CD4-positive, alpha-beta T cell (primary cell): ENCODE results near the gene TTLL12. TPM values are rescaled to one million over a fixed set of nuclear protein-coding genes. Genes with fewer than 3 reads are reported as not detected.
A peak's percentile ranks its signal among the peaks of the same experiment; 100 is the strongest.
"Not testable (repeated sequence)": the region's sequence is repeated elsewhere in the genome, so short reads cannot be mapped to it uniquely, and the experiment has no call there.

Source experiments
- ATAC-seq: fragments of 200-7000 bp; cut with Tn5 transposase; one replicate; pipeline ENCODE4 v1.10.0; 2022; ENCODE audit warnings: mild to moderate bottlenecking; ENCODE audit not compliant: poor library complexity
- CTCF ChIA-PET: fragments of 350-600 bp; sonication (Branson Sonifier 250); formaldehyde crosslinking; loops from one replicate; lab custom pipeline; 2021; ENCODE audit warnings: antibody characterized with exemption, inconsistent platforms; lab: Charles Lee
- POLR2A ChIA-PET: fragments of 350-600 bp; sonication (Branson Sonifier 250); formaldehyde crosslinking; loops from one replicate; lab custom pipeline; 2021; ENCODE audit warnings: antibody characterized with exemption, inconsistent platforms; lab: Charles Lee
- DNase-seq, 14 experiments: peaks; one replicate each; pipeline ENCODE4 v3.0.0-alpha.2; 2013 to 2020; ENCODE audit warnings: mixed read lengths in 2 of 14
- H3K27ac ChIP-seq, 2 donors: one replicate each; pipeline versions ENCODE4 v1.5.1 to v1.7.0; 2013; ENCODE audit warnings: low read length in 2 of 2, low read depth in 1 of 2, mild to moderate bottlenecking in 1 of 2
- H3K27me3 ChIP-seq, 2 experiments: 1 replicate in 1 of 2; 2 replicates in 1 of 2; pipeline versions ENCODE4 v1.6.1 to v1.7.0; 2013; ENCODE audit warnings: low read length in 2 of 2, control low read depth in 1 of 2, mild to moderate bottlenecking in 1 of 2, moderate library complexity in 1 of 2; ENCODE audit not compliant: insufficient read depth in 2 of 2, control insufficient read depth in 1 of 2
- H3K36me3 ChIP-seq: one replicate; pipeline ENCODE4 v1.6.1; 2013; ENCODE audit warnings: low read length, control low read depth; ENCODE audit not compliant: insufficient read depth
- H3K4me1 ChIP-seq: one replicate; pipeline ENCODE4 v1.6.1; 2013; ENCODE audit warnings: low read length, control low read depth; ENCODE audit not compliant: insufficient read depth
- H3K4me3 ChIP-seq: one replicate; pipeline ENCODE4 v1.5.1; 2013; ENCODE audit warnings: mild to moderate bottlenecking, low read length, moderate library complexity
- H3K9me3 ChIP-seq, 2 experiments: 1 replicate in 1 of 2; 2 replicates in 1 of 2; pipeline versions ENCODE4 v1.6.1 to v1.7.0; 2013; ENCODE audit warnings: low read length in 2 of 2, mild to moderate bottlenecking in 2 of 2, control low read depth in 1 of 2, moderate library complexity in 1 of 2; ENCODE audit not compliant: control insufficient read depth in 1 of 2, insufficient read depth in 1 of 2
- H3K27ac Mint-ChIP-seq: one replicate; pipeline ENCODE4 v1.8.0; 2020; ENCODE audit warnings: mixed read lengths
- H3K27me3 Mint-ChIP-seq: one replicate; pipeline ENCODE4 v1.8.0; 2021; ENCODE audit warnings: mixed read lengths
- H3K36me3 Mint-ChIP-seq: one replicate; pipeline ENCODE4 v1.8.0; 2021; ENCODE audit warnings: low read depth, mixed read lengths
- H3K4me1 Mint-ChIP-seq: one replicate; pipeline ENCODE4 v1.8.0; 2021; ENCODE audit warnings: low read depth, mixed read lengths
- H3K4me3 Mint-ChIP-seq: one replicate; pipeline ENCODE4 v1.8.0; 2020; ENCODE audit warnings: mild to moderate bottlenecking, mixed read lengths
- H3K9me3 Mint-ChIP-seq: one replicate; pipeline ENCODE4 v1.8.0; 2020; ENCODE audit warnings: mixed read lengths
- intact Hi-C, 2 experiments: fragments of 100-400 bp; cut with DNase I in 1 of 2; cut with micrococcal nuclease in 1 of 2; formaldehyde crosslinking; loops; one replicate each; pipeline versions ENCODE4 v1.15.1 to v1.9.0; 2023 to 2025; cut with DNase I, micrococcal nuclease
- total RNA-seq, 174 experiments: library from RNA in 2 of 174; stranded (reverse) in 2 of 174; gene quantifications; one replicate each; pipeline ENCODE4 v1.2.3 and lab custom pipeline; 2021 to 2026
- TF ChIP-seq, protein P1 (sequence below): fragments of 200-600 bp; IDR thresholded peaks from one replicate; pipeline ENCODE4 v1.8.0; 2022; ENCODE audit warnings: antibody characterized with exemption, mild to moderate bottlenecking

Gene TTLL12
- total RNA-seq, 2 experiments from 2014 or later: 5.0 to 6.6 TPM

- Histone ChIP-seq H3K4me3 (peak overlapping the region; percentile 74), H3K9me3 (no peaks in the 10 kb centered on the region), H3K36me3 (peaks cover 2% of the 10 kb centered on the region), H3K4me1 (peaks cover 42% of the 10 kb centered on the region), H3K27ac (peak overlapping the region; percentile 9 to 41), H3K27me3 (no peaks in the 10 kb centered on the region)
- CTCF ChIA-PET: no interaction called here
- no peaks in the 10 kb centered on the region for H3K9me3 Mint-ChIP-seq
- peaks cover 35% of the 10 kb centered on the region for H3K4me1 Mint-ChIP-seq
- DNase-seq (no peak), ATAC-seq (no peak)
- intact Hi-C loops: loop anchor here (2.0 to 5.0 kb wide), 3 partner anchors 37 to 1347 kb away; partner anchors contain the start of genes RTL6 (in 1 of the 2), TTLL1 (in 1 of the 2) and TTLL12 (in 1 of the 2)
- H3K27me3 Mint-ChIP-seq: no peaks in the 10 kb centered on the region
- peak overlapping the region; percentile 87 for H3K27ac Mint-ChIP-seq
- H3K4me3 Mint-ChIP-seq: peak overlapping the region; percentile 97
- TF ChIP-seq, protein P1, sequence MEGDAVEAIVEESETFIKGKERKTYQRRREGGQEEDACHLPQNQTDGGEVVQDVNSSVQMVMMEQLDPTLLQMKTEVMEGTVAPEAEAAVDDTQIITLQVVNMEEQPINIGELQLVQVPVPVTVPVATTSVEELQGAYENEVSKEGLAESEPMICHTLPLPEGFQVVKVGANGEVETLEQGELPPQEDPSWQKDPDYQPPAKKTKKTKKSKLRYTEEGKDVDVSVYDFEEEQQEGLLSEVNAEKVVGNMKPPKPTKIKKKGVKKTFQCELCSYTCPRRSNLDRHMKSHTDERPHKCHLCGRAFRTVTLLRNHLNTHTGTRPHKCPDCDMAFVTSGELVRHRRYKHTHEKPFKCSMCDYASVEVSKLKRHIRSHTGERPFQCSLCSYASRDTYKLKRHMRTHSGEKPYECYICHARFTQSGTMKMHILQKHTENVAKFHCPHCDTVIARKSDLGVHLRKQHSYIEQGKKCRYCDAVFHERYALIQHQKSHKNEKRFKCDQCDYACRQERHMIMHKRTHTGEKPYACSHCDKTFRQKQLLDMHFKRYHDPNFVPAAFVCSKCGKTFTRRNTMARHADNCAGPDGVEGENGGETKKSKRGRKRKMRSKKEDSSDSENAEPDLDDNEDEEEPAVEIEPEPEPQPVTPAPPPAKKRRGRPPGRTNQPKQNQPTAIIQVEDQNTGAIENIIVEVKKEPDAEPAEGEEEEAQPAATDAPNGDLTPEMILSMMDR: no peak
- POLR2A ChIA-PET: interaction anchor here (0.9 to 2.0 kb wide), 2 partner anchors 8 to 37 kb away, joined by 3 to 10 read pairs; no protein-coding TSS in a partner anchor
- H3K36me3 Mint-ChIP-seq: peaks cover 4% of the 10 kb centered on the region
Measured at GRCh38 chr22:43150731-43151206, 36.2 kb downstream of the TTLL12 start.

GRCh38 chr22:43148581-43148980, 38.4 kb downstream of the TTLL12 start:
- Mint-ChIP-seq H3K36me3 (peaks cover 4% of the 10 kb centered on the region), H3K27ac (peak overlapping the region; percentile 69), H3K9me3 (no peaks in the 10 kb centered on the region), H3K27me3 (no peaks in the 10 kb centered on the region), H3K4me3 (peak overlapping the region; percentile 60), H3K4me1 (peaks cover 35% of the 10 kb centered on the region)
- DNase-seq (peak in 1 of 14 experiments; percentile 23), ATAC-seq (no peak)
- ChIA-PET CTCF (no interaction called here), POLR2A (interaction anchor here (1.0 kb wide), 1 partner anchor 39 kb away, joined by 5 read pairs; no protein-coding TSS in a partner anchor)
- no peaks in the 10 kb centered on the region for H3K27me3 ChIP-seq
- peaks cover 0 to 3% of the 10 kb centered on the region in 2 experiments for H3K9me3 ChIP-seq
- H3K4me1 ChIP-seq: peaks cover 31% of the 10 kb centered on the region
- no peaks in the 10 kb centered on the region for H3K36me3 ChIP-seq
- TF ChIP-seq, protein P1: no peak
- intact Hi-C loops: loop anchor here in 1 of 2 experiments (10.0 kb wide), 1 partner anchor 134 kb away; the partner anchor contains the start of gene PACSIN2
- H3K4me3 ChIP-seq: no peak overlapping the region
- no peak overlapping the region for H3K27ac ChIP-seq

GRCh38 chr22:43147821-43148220, 39.1 kb downstream of the TTLL12 start:
- H3K9me3 Mint-ChIP-seq: no peaks in the 10 kb centered on the region
- intact Hi-C loops: loop anchor here in 1 of 2 experiments (10.0 kb wide), 1 partner anchor 133 kb away; the partner anchor contains the start of gene PACSIN2
- DNase-seq: peak in 1 of 14 experiments; percentile 30
- Histone ChIP-seq H3K27me3 (no peaks in the 10 kb centered on the region), H3K27ac (no peak overlapping the region), H3K4me3 (no peak overlapping the region), H3K9me3 (peaks cover 0 to 4% of the 10 kb centered on the region in 2 experiments), H3K4me1 (peaks cover 31% of the 10 kb centered on the region), H3K36me3 (no peaks in the 10 kb centered on the region)
- H3K36me3 Mint-ChIP-seq: peaks cover 4% of the 10 kb centered on the region
- ChIA-PET POLR2A (no interaction called here), CTCF (no interaction called here)
- peaks cover 35% of the 10 kb centered on the region for H3K4me1 Mint-ChIP-seq
- peak overlapping the region; percentile 75 for H3K27ac Mint-ChIP-seq
- H3K4me3 Mint-ChIP-seq: peak overlapping the region; percentile 79
- TF ChIP-seq, protein P1: no peak
- no peak for ATAC-seq
- no peaks in the 10 kb centered on the region for H3K27me3 Mint-ChIP-seq

- H3K27ac ChIP-seq, CTCF ChIA-PET, H3K9me3 ChIP-seq, H3K4me3 ChIP-seq, H3K27me3 ChIP-seq, H3K36me3 ChIP-seq, H3K9me3 Mint-ChIP-seq, H3K36me3 Mint-ChIP-seq, ATAC-seq, H3K27me3 Mint-ChIP-seq: not testable (repeated sequence)
- peaks cover 38% of the 10 kb centered on the region for H3K4me1 ChIP-seq
- intact Hi-C loops: loop anchor here in 1 of 2 experiments (10.0 kb wide), 1 partner anchor 132 kb away; the partner anchor contains the start of gene PACSIN2
- Mint-ChIP-seq H3K27ac (peak overlapping the region; percentile 75), H3K4me3 (peak overlapping the region; percentile 20), H3K4me1 (peaks cover 35% of the 10 kb centered on the region)
- DNase-seq: peak in 2 of 14 experiments; percentile 33 to 45
- POLR2A ChIA-PET: interaction anchor here (0.6 to 4.7 kb wide), 2 partner anchors 12 to 41 kb away, joined by 3 to 28 read pairs; partner anchors contain the start of gene TTLL12
Measured at GRCh38 chr22:43146332-43146731, 40.6 kb downstream of the TTLL12 start.

DNA sequence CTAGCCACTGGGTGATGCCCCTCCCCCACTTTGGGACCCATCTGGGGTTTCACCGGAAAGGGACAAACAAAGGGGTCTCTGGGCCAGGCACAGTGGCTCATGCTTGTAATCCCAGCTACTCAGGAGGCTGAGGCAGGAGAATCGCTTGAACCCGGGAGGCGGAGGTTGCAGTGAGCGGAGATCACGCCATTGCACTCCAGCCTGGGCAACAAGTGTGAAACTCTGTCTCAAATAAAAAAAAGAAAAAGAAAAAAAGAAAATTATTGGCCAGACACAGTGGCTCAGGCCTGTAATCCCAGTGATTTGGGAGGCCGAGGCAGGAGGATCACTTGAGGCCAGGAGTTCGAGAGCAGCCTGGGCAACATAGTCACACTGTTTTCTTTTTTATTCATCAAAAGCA, 41.6 kb downstream of the TTLL12 start:
- H3K27ac Mint-ChIP-seq, H3K9me3 ChIP-seq, H3K27ac ChIP-seq, H3K36me3 ChIP-seq, DNase-seq, H3K36me3 Mint-ChIP-seq, H3K4me3 Mint-ChIP-seq, H3K4me3 ChIP-seq, H3K9me3 Mint-ChIP-seq, ATAC-seq, H3K27me3 ChIP-seq, H3K27me3 Mint-ChIP-seq, CTCF ChIA-PET: not testable (repeated sequence)
- POLR2A ChIA-PET: interaction anchor here (4.7 kb wide), 1 partner anchor 42 kb away, joined by 28 read pairs; the partner anchor contains the start of gene TTLL12
- peaks cover 30% of the 10 kb centered on the region for H3K4me1 Mint-ChIP-seq
- H3K4me1 ChIP-seq: peaks cover 30% of the 10 kb centered on the region
- intact Hi-C loops: loop anchor here in 1 of 2 experiments (10.0 kb wide), 1 partner anchor 131 kb away; the partner anchor contains the start of gene PACSIN2
